ENCODE data around the gene CATSPER1.

Gene CATSPER1

GRCh38 chr11:66062408-66062807 lies 36.1 kb upstream of the CATSPER1 start:
- Mint-ChIP-seq H3K27ac (peak overlapping the region; percentile 86), H3K4me3 (no peak overlapping the region), H3K9me3 (no peaks in the 10 kb centered on the region), H3K36me3 (peaks cover 41% of the 10 kb centered on the region), H3K4me1 (peaks cover 55% of the 10 kb centered on the region), H3K27me3 (no peaks in the 10 kb centered on the region)

DNA sequence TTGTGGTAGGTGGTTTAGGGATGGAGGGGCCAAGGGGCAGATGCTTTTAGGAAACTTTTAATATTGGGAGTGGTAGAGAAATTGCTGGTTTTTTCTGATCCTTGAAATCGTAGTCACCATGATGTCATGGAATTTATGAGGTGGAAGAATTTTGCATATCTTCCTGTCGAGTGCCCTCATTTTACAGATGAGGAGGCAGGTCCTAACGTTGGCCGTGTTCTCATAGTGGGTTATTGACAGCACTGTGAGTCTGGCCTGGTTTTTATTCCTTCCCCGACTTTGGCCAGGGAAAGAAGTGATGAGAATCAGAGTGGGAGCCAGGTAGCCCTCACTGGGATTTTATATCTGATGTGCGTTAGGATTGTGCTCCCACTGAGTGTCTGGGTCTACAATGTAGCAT lies 35.0 kb upstream of the CATSPER1 start:
- H3K4me3 Mint-ChIP-seq: peak overlapping the region; percentile 53
- H3K9me3 Mint-ChIP-seq: no peaks in the 10 kb centered on the region
- H3K4me1 Mint-ChIP-seq: peaks cover 46% of the 10 kb centered on the region
- no peaks in the 10 kb centered on the region for H3K27me3 Mint-ChIP-seq
- peak overlapping the region; percentile 95 for H3K27ac Mint-ChIP-seq
- H3K36me3 Mint-ChIP-seq: peaks cover 41% of the 10 kb centered on the region

- no peak overlapping the region for H3K4me3 Mint-ChIP-seq
- H3K4me1 Mint-ChIP-seq: peaks cover 46% of the 10 kb centered on the region
- peaks cover 37% of the 10 kb centered on the region for H3K36me3 Mint-ChIP-seq
- peak overlapping the region; percentile 60 for H3K27ac Mint-ChIP-seq
- H3K9me3 Mint-ChIP-seq: no peaks in the 10 kb centered on the region
- H3K27me3 Mint-ChIP-seq: no peaks in the 10 kb centered on the region
These were observed 33.8 kb upstream of the CATSPER1 start for GRCh38 chr11:66059966-66060680.

GRCh38 chr11:66056501-66056900 lies 30.2 kb upstream of the CATSPER1 start:
- no peak overlapping the region for H3K4me3 Mint-ChIP-seq
- peaks cover 49% of the 10 kb centered on the region for H3K4me1 Mint-ChIP-seq
- H3K9me3 Mint-ChIP-seq: no peaks in the 10 kb centered on the region
- H3K36me3 Mint-ChIP-seq: peaks cover 32% of the 10 kb centered on the region
- H3K27ac Mint-ChIP-seq: no peak overlapping the region
- H3K27me3 Mint-ChIP-seq: no peaks in the 10 kb centered on the region

- Mint-ChIP-seq H3K4me3 (no peak overlapping the region), H3K4me1 (peaks cover 45% of the 10 kb centered on the region), H3K27me3 (no peaks in the 10 kb centered on the region), H3K9me3 (no peaks in the 10 kb centered on the region), H3K27ac (no peak overlapping the region), H3K36me3 (peaks cover 23% of the 10 kb centered on the region)
These were observed 28.7 kb upstream of the CATSPER1 start for GRCh38 chr11:66055021-66055420.

GRCh38 chr11:66052664-66052982 lies 26.3 kb upstream of the CATSPER1 start:
- Mint-ChIP-seq H3K4me3 (peak overlapping the region; percentile 99), H3K27me3 (no peaks in the 10 kb centered on the region), H3K27ac (peak overlapping the region; percentile 99), H3K36me3 (peaks cover 17% of the 10 kb centered on the region), H3K4me1 (peaks cover 39% of the 10 kb centered on the region), H3K9me3 (no peaks in the 10 kb centered on the region)

- H3K4me1 Mint-ChIP-seq: peaks cover 36% of the 10 kb centered on the region
- H3K36me3 Mint-ChIP-seq: peaks cover 15% of the 10 kb centered on the region
- peak within 1 kb of the TSS; percentile 99 for H3K4me3 Mint-ChIP-seq
- H3K9me3 Mint-ChIP-seq: no peaks in the 10 kb centered on the region
- H3K27me3 Mint-ChIP-seq: no peaks in the 10 kb centered on the region
- peak within 1 kb of the TSS; percentile 99 for H3K27ac Mint-ChIP-seq
These were observed 25.7 kb upstream of the CATSPER1 start, which contains the start of gene SF3B2 for GRCh38 chr11:66051766-66052663. TSS of gene SF3B2 (plus strand) at chr11:66052364. CDS start at chr11:66052385, 21 bp downstream.

DNA sequence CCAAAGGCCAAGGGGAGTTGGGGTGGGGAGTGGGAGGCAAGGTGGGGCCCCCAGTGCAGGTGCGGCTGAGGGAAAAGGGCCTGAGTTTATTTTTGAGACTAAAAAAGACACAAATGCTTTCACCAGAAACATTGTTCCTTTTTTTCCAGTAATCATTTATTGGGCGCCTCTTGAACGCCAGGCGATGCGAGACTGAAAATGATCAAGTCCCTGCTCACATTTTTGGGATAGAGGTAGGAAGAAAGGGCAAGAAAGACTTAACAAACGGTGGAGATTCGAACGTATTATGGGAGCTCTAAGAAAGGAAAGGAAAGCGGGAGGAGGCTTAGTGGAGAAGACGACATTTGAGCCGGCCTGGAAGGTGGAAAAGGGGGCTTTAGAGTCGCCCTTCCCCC lies 25.1 kb upstream of the CATSPER1 start:
- H3K27ac Mint-ChIP-seq: peak overlapping the region; percentile 97
- H3K4me3 Mint-ChIP-seq: peak overlapping the region; percentile 99
- H3K27me3 Mint-ChIP-seq: no peaks in the 10 kb centered on the region
- peaks cover 15% of the 10 kb centered on the region for H3K36me3 Mint-ChIP-seq
- peaks cover 36% of the 10 kb centered on the region for H3K4me1 Mint-ChIP-seq
- no peaks in the 10 kb centered on the region for H3K9me3 Mint-ChIP-seq

DNA sequence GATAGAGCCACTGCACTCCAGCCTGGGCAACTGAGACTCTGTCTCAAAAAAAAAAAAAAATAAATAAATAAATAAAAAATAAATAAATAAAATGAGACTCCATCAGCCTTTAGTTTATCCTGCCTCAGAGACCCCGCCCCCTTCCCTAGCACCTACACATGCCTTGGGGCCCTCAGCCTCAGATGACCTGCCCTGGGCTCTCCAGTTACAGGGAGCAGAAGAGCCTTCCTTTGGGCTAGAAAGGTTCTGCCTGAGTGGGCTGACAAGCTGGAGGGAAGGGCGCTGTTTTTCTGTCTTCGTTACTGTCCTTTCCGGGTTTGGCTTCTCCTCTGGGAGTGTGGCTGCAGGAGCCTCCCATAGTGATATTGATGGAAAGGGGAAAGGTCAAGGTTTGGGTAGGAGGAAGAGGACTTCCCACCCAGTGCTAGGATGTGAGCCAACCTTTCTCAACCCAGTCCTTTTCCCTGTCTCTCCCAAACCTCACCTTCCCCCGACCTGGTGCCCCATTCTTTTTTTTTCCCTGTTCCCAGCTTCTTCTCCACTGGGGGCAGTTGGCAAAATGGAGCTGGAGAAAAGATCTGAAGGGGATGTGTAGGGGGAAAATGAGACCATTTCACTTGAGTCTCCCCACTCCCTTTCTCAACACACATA lies 24.4 kb upstream of the CATSPER1 start:
- Mint-ChIP-seq H3K4me1 (peaks cover 38% of the 10 kb centered on the region), H3K36me3 (peaks cover 15% of the 10 kb centered on the region), H3K27ac (peak overlapping the region; percentile 97)

GRCh38 chr11:66048547-66049323 lies 22.5 kb upstream of the CATSPER1 start, which contains the start of gene GAL3ST3:
TSS of gene GAL3ST3 (minus strand) at chr11:66049161. CDS start at chr11:66045415, 3,746 bp downstream.
- peaks cover 43% of the 10 kb centered on the region for H3K4me1 Mint-ChIP-seq
- H3K4me3 Mint-ChIP-seq: peak within 1 kb of the TSS; percentile 12
- H3K27me3 Mint-ChIP-seq: no peaks in the 10 kb centered on the region
- no peaks in the 10 kb centered on the region for H3K9me3 Mint-ChIP-seq
- peak within 1 kb of the TSS; percentile 68 for H3K27ac Mint-ChIP-seq
- peaks cover 10% of the 10 kb centered on the region for H3K36me3 Mint-ChIP-seq

More for the DNA sequence above, 24.4 kb upstream of the CATSPER1 start:
- Mint-ChIP-seq H3K27me3 (no peaks in the 10 kb centered on the region), H3K9me3 (no peaks in the 10 kb centered on the region), H3K4me3 (peak overlapping the region; percentile 99)

GRCh38 chr11:66047541-66048365 lies 21.5 kb upstream of the CATSPER1 start:
- H3K36me3 Mint-ChIP-seq: peaks cover 5% of the 10 kb centered on the region
- H3K27ac Mint-ChIP-seq: no peak overlapping the region
- H3K4me3 Mint-ChIP-seq: no peak overlapping the region
- peaks cover 34% of the 10 kb centered on the region for H3K4me1 Mint-ChIP-seq
- no peaks in the 10 kb centered on the region for H3K27me3 Mint-ChIP-seq
- H3K9me3 Mint-ChIP-seq: no peaks in the 10 kb centered on the region

DNA sequence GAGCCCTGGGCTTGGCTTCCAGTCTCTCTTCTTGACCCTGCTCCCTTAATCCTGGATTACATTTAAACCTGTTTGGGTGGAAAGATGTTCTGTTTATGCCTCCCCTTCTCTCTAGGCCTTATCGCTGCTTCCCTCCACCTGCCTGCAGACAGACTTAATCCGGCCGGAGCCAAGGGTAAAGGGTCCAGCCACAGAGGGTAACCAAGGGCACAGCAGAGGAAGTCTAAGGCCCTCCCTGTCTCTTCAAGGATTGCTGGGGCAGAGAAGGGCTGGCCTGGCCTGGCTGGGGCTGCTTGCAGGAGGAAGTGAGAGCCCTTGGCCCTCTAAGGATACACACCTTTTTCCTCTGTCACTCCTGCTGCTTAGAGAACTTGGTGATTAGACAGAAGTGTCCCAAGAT lies 20.6 kb upstream of the CATSPER1 start:
- peaks cover 29% of the 10 kb centered on the region for H3K4me1 Mint-ChIP-seq
- H3K27ac Mint-ChIP-seq: peak overlapping the region; percentile 84
- H3K27me3 Mint-ChIP-seq: no peaks in the 10 kb centered on the region
- no peaks in the 10 kb centered on the region for H3K36me3 Mint-ChIP-seq
- no peak overlapping the region for H3K4me3 Mint-ChIP-seq
- no peaks in the 10 kb centered on the region for H3K9me3 Mint-ChIP-seq

DNA sequence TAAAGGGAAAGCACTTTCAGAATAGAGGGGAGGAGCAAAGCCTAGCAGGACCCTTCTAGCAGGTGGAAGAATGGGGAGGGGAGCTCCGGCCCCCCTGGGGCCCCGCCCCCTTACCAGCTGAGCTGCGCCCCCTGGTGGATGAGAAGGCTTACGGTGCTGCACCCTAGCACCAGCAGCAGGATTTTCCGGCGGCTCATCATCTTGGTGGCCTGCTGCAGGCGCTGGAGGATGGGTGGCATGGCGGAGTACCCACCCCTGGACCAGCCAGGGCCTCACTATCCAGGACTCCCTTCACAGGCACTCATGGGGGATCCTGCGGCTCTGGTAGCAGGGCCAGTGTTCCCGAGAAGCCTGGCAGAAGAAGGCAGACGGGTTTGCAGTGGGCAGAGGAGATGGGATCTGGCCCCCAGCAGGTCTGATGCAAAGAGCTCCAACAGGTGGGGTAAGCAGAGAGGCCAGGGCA lies 18.9 kb upstream of the CATSPER1 start:
- peaks cover 18% of the 10 kb centered on the region for H3K4me1 Mint-ChIP-seq
- H3K36me3 Mint-ChIP-seq: no peaks in the 10 kb centered on the region
- no peaks in the 10 kb centered on the region for H3K9me3 Mint-ChIP-seq
- H3K27ac Mint-ChIP-seq: peak overlapping the region; percentile 65
- H3K27me3 Mint-ChIP-seq: no peaks in the 10 kb centered on the region
- H3K4me3 Mint-ChIP-seq: no peak overlapping the region

- Mint-ChIP-seq H3K4me3 (no peak overlapping the region), H3K27me3 (no peaks in the 10 kb centered on the region), H3K4me1 (peaks cover 18% of the 10 kb centered on the region), H3K36me3 (no peaks in the 10 kb centered on the region), H3K9me3 (no peaks in the 10 kb centered on the region), H3K27ac (peak overlapping the region; percentile 83)
These were observed 18.5 kb upstream of the CATSPER1 start for GRCh38 chr11:66044757-66045156.
